PC-9 (cell line): ENCODE results near the gene TTC28.

Experiments used
- CTCF ChIP-seq: fragments of 200-600 bp; sonication (generic); conservative IDR thresholded peaks from 2 replicates; pipeline ENCODE4 v1.6.1; 2017; ENCODE audit warnings: mixed run types, antibody characterized with exemption, mild to moderate bottlenecking, moderate library complexity
- EZH2 ChIP-seq: fragments of 200-600 bp; sonication (generic); IDR thresholded peaks from 2 replicates; pipeline ENCODE4 v1.8.0; 2017; ENCODE audit warnings: antibody characterized with exemption, low read depth

GRCh38 chr22:28373831-28374230 lies 305.8 kb downstream of the TTC28 start:
- TF ChIP-seq CTCF (no peak), EZH2 (no peak)
